Jurkat, Clone E6-1 (cell line): ENCODE data around the gene ARID3A. TPM values are rescaled to one million over a fixed set of nuclear protein-coding genes. Genes with fewer than 3 reads are reported as not detected.
A peak's percentile ranks its signal among the peaks of the same experiment; 100 is the strongest.
"Not testable (repeated sequence)": the region's sequence is repeated elsewhere in the genome, so short reads cannot be mapped to it uniquely, and the experiment has no call there.

ENCODE experiments used
- DNase-seq: peaks from one replicate; pipeline ENCODE4 v3.0.0-alpha.2; 2011; ENCODE audit warnings: low read depth, low spot score
- H3K4me3 ChIP-seq: 2 replicates; pipeline ENCODE4 v1.5.1; 2011; ENCODE audit warnings: mild to moderate bottlenecking, low read length, control low read depth, moderate library complexity
- polyA plus RNA-seq: library from polyadenylated mRNA; unstranded; fragments of >200 nt; gene quantifications from one replicate; pipeline ENCODE4 v1.2.1, GENCODE V29; 2012; ENCODE audit warnings: missing spikeins; ENCODE audit not compliant: insufficient read length, insufficient read depth

Gene ARID3A
- 16.7 TPM for polyA plus RNA-seq

DNA sequence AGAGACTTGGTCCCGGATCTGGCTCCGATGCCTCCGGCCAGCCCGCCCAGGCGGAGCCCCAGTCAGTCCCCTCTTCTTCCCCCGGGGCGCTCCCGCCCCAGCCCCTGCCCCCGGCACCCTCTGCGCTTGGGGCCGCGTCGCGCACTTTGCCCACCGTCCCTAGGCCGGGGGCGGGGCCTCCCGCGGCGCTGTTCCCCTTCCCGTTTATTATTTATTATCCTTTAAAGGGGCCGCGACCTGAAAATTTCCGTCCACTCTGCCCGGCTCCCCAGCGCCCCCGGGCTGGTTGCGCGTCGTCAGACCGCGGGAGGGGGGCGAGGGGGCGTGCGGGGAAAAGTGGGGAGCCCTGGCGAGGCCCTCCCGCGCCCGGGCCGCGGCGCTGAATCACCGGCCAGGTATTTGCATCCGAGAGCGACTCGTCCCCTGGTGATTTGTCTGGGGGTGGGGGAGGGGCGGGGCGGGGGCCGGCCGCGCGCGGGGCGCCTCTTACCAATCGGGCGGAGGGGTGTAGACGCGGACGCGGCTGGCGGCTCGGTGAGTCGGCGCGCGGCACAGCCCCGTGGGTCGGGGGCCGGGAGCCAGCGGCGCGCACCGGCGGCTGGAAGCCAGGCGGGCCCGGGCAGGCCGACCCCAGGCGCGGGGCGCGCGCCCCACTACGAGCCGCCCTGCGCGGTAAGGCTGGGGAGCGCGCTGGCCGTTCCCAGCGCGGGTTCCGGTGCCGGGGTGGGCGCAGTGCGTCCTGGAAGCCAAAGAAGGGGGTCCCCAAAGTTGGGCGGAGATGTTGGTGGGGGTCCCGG is at the start of gene ARID3A:
Gene ARID3A (plus strand): TSS at position 510 of the 797 bp plus-strand sequence. CDS start 3,494 bp downstream, outside the sequence.
- H3K4me3 ChIP-seq = peak within 1 kb of the TSS; percentile 78
- DNase-seq = peak; percentile 75

DNA sequence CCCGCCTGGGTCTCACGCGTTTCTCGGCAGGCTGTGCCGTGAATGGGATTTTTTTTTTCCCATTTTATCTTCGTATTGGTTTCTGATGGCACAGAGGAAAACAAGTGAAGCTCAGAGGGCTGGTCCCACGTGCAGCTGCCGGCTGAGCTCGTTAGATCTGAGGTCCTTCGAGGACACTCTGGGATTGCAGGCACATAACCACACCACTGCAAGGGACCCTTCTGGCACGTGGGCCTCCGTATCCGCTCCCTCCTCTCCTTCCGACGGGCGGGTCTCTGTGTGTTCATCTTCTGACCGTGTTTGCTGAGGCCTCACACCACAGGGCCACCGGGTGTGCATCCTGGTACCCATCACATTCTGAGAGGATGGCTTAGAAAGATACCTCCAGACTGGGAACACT is 49.7 kb upstream of the ARID3A start:
- DNase-seq = no peak
- no peak overlapping the region for H3K4me3 ChIP-seq

- no peak for DNase-seq
- no peak overlapping the region for H3K4me3 ChIP-seq
Measured at GRCh38 chr19:876780-877314, 49.0 kb upstream of the ARID3A start.

DNA sequence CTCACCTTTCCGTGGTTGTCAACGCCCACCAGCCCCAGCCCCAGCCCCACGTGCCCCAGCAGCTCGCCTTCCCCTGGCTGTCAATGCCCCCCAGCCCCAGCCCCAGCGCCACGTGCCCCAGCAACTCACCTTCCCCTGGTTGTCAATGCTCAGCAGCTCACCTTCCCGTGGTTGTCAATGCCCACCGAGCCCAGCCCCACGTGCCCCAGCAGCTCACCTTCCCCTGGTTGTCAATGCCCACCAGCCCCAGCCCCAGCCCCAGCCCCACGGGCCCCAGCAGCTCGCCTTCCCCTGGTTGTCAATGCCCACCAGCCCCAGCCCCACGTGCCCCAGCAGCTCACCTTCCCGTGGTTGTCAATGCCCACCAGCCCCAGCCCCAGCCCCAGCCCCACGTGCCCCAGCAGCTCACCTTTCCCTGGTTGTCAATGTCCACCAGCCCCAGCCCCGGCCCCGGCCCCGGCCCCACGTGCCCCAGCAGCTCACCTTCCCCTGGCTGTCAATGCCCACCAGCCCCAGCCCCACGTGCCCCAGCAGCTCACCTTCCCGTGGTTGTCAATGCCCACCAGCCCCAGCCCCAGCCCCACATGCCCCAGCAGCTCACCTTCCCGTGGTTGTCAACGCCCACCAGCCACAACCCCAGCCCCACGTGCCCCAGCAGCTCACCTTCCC is 47.7 kb upstream of the ARID3A start:
- not testable (repeated sequence) for H3K4me3 ChIP-seq, DNase-seq

GRCh38 chr19:878751-879561 is 46.9 kb upstream of the ARID3A start:
- H3K4me3 ChIP-seq, DNase-seq: not testable (repeated sequence)

DNA sequence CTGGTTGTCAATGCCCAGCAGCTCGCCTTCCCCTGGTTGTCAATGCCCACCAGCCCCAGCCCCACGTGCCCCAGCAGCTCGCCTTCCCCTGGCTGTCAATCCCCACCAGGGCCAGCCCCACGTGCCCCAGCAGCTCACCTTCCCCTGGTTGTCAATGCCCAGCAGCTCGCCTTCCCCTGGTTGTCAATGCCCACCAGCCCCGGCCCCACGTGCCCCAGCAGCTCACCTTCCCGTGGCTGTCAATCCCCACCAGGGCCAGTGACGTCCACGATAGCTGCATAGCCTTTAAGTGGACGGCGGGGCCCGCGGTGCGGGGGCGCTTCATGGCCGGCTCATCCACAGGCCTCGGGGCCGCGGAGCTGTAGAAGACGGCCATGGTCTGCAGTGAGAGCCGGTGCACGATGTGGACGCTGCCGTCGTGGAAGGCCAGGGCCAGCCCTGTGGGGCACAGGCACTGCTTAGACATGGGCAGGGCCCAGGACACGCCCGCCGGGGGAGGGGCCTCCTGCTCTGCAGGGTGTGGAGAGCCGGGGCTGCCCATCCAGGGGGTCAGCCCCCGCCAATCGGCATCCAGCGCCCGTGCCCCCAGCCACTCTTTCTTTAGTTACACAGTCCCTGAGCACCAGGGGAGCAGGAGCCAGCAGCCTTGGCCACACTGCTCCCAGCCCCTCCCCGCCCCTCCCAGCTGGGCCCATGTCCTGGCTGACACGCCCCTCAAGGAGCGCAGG is 46.0 kb upstream of the ARID3A start:
- DNase-seq = no peak
- no peak overlapping the region for H3K4me3 ChIP-seq

- no peak for DNase-seq
- no peak overlapping the region for H3K4me3 ChIP-seq
Measured at GRCh38 chr19:881385-882071, 44.3 kb upstream of the ARID3A start.

GRCh38 chr19:882871-883497 is 42.9 kb upstream of the ARID3A start:
- DNase-seq = no peak
- H3K4me3 ChIP-seq = no peak overlapping the region

DNA sequence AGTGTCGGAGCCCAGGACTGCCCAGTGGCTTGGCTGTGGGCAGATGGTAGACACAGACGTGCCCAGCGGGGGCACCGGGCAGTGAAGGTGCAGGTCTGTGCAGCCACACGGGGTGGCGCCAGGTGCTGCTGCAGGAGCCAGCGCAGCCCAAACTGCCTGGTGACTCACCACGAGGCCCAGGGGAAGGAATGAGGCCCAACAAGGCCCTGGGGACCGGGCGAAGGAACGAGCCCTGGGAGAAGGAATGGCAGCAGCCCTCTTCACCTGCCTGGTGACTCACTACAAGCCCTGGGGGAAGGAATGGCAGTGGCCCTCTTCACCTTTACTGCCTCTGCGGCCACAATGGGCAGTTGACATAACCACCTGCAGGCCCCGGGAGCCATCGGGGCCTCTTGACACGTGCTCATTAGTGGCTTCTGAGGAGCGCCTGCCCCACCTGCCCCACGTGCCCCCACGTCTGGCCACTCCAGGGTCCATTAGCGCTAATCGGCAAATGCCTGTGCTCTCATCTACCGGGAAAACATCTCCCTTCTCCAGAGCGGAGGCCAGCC is 42.1 kb upstream of the ARID3A start:
- H3K4me3 ChIP-seq = no peak overlapping the region
- DNase-seq = no peak

GRCh38 chr19:884420-885211 is 41.2 kb upstream of the ARID3A start:
- no peak overlapping the region for H3K4me3 ChIP-seq
- DNase-seq = no peak

DNA sequence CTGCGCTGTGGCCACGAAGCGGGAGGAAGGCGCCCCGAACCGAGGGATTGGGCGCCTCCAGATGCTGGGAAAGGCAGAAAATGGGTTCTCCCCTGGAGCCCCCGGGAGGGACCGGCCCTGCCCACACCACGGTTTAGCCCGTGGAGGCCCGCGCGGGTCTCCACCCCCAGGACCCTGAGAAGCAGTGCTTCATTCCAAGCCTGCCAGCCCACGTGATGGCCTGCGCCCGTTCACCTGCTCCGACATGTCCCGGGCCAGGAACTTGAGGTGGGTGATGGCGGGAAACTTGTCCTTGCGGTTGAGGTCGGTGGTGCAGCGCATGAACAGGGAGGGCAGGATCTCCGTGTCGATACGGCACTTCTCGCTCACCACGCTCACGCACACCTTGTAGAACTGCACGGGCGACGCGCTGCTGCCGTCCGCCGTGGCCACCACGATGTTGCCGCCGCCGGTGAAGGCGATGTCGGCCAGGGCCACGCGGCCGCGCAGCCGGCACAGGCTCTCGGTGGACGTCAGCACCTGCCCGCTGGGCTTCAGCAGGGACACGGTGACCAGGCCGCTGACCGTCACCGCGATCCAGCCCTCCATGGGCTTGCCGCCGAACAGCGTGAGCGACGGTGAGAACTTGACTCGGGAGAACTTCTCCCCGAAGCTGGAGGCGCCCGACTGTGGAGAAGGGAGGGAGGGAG is 40.2 kb upstream of the ARID3A start:
- no peak overlapping the region for H3K4me3 ChIP-seq
- no peak for DNase-seq

DNA sequence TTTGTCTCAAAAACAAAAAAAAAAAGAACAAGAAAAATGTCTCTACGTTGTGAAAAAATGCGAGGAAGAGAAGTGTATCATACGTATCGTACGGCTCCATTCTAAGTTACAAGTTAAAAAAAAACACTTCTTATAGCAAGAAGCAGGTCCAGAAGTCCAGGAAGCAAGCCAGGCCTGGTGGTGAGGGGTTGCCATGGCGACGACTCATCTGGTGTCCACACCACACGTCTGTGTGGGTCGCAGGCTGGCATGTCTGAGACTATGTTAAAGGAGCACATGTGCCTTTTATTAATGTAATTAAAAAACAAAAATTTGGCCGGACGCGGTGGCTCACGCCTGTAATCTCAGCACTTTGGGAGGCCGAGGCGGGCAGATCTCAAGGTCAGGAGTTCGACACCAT is 38.8 kb upstream of the ARID3A start:
- DNase-seq = no peak
- no peak overlapping the region for H3K4me3 ChIP-seq

- H3K4me3 ChIP-seq = no peak overlapping the region
- no peak for DNase-seq
Measured at GRCh38 chr19:887599-887998, 38.2 kb upstream of the ARID3A start.

DNA sequence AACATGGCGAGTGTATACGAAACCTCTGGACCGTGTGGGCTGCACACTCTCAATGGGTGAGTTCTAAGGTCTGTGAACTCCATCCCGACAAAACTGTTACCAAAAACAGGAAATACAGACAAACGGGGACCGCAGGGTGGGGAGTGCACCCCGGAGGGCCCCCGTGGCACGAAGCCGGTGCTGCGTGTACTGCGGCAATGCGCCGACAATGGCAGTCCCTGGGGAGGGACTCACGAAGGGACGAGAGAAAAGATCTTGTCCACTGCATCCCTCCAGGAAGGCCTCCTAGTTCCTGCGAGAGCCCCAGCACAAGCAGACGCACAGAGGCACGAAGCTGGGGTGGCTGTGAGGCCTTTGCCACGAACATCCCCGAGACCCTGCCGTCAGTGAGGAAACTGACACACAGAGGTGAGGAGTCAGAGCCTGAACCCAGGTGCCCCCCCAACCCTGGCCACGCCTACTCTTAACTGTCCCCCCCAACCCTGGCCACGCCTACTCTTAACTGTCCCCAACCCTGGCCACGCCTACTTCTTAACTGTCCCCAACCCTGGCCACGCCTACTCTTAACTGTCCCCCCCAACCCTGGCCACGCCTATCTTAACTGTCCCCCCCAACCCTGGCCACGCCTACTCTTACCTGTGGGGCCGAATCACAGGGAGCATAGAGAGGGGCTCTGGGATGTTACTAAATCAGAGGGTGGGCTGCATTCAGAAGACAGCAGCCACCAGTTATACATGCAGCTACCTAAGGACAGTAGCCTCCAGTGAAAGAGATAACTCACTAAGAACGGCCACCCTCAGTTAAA is 37.1 kb upstream of the ARID3A start:
- H3K4me3 ChIP-seq = no peak overlapping the region
- DNase-seq = no peak

- DNase-seq = no peak
- no peak overlapping the region for H3K4me3 ChIP-seq
Measured at GRCh38 chr19:889662-890295, 36.1 kb upstream of the ARID3A start.
